GM21423 (cell line): ENCODE measurements around the gene MISP.
"Not testable (repeated sequence)": the region's sequence is repeated elsewhere in the genome, so short reads cannot be mapped to it uniquely, and the experiment has no call there.

ENCODE experiments used
- ATAC-seq: cut with Tn5 transposase; IDR thresholded peaks from one replicate; pipeline ENCODE4 v1.9.1; 2021; ENCODE audit warnings: mild to moderate bottlenecking, moderate library complexity; ENCODE audit not compliant: unreplicated experiment

MISP gene, protein sequence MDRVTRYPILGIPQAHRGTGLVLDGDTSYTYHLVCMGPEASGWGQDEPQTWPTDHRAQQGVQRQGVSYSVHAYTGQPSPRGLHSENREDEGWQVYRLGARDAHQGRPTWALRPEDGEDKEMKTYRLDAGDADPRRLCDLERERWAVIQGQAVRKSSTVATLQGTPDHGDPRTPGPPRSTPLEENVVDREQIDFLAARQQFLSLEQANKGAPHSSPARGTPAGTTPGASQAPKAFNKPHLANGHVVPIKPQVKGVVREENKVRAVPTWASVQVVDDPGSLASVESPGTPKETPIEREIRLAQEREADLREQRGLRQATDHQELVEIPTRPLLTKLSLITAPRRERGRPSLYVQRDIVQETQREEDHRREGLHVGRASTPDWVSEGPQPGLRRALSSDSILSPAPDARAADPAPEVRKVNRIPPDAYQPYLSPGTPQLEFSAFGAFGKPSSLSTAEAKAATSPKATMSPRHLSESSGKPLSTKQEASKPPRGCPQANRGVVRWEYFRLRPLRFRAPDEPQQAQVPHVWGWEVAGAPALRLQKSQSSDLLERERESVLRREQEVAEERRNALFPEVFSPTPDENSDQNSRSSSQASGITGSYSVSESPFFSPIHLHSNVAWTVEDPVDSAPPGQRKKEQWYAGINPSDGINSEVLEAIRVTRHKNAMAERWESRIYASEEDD

DNA sequence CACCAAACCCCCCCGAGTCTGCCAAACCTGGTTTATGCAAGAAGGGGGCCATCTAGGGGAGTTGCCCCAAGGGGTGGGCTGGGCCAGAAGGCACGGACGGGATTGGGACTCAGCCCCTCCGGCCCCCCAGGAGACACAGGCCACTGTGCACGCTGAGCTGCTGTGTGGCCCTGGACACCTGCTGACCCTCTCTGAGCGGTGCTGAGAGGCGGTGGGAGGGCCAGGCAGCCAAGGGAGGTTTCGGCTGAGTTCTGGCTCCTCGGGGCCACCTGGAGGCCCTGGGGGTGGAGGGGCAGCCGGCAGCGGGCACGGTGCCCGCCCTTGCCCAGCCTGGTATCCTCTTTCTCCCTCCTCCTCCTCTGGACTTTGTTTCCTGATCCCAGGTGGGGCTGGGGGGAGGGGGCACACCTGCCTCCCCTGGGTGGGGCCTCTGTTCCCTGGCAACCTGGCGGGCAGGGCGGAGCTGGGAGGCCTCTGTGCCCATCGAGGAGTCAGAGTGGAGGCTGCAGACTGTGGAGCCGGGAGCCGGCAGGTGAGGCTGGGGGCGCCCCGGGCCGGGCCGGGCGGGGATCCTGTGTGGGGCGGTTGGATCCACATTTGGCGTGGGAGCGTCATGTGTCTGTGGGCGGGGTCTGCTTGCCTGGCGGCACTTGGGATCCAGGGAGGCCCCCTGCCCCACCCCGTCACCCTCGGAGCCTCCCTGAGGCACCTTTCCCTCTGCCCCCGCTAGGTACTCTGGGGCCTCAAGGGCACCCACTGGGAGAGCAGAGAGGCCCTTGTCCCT is at the start of gene MISP:
MISP (plus strand) TSS at position 473 of the 784 bp plus-strand sequence. CDS start 5,835 bp downstream, outside the sequence.
- no peak for ATAC-seq

DNA sequence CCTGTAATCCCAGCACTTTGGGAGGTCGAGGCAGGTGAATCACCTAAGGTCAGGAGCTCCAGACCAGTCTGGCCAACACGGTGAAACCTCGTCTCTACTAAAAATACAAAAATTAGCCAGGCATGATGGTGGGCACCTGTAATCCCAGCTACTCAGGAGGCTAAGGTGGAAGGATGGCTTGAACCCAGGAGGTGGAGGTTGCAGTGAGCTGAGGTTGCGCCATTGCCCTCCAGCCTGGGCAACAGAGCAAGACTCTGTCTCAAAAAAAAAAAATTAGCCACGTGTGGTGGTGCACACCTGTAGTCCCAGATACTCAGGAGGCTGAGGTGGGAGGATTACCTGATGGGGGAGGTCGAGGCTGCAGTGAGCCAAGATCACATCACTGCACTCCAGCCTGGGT is 48.1 kb upstream of the MISP start:
- ATAC-seq, result not testable (repeated sequence)

DNA sequence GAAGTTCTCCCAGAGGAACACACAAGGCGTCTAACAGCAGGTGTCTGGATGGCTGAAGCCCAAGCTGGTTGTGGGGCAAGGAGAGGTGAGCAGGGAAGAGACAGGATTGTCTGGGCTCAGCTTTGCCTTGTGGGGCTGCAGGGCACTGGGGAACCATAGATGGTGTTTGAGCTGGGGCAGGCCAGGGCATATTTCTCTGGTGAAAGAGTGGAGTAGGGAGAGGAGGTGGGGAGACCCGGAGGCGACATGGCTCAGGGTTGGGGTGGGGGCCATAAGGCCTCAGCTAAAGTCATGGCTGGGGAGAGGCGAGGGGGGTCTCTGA is 47.6 kb upstream of the MISP start:
- no peak for ATAC-seq

DNA sequence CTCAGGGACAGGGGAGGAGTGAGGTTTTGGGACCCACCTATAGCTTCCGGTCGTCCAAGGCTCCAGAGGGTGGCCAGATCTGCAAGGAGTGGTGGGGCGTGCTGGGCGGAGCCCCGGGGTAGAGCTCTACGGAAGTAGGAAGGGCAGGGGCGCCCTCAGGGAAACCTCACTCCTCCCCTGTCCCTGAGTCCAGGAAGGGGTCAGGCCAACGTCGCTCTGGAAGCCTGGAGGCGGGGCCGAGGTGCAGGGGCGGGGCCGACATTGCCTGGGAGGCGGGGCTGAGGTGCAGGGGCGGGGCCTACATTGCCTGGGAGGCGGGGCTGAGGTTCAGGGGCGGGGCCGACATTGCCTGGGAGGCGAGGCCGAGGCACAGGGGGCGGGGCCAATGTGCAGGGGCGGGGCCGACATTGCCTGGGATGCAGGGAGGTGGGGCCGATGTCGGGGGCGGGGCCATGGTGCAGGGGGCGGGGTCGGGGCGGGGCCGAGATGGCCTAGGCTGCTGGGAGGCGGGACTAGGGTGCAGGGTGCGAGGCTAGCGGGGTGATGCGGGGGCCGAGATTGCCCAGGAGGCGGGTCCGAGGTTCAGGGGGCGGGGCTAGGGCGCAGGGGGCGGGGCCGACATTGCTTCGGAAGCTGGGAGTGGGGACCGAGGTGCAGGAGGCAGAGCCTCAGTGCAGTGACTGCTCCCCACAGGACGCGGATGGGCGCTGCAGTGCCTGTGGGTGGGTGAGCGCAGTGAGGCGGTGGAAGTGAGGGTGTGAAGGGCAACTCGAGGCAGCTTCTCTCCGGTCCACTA is 47.1 kb upstream of the MISP start:
- no peak for ATAC-seq

DNA sequence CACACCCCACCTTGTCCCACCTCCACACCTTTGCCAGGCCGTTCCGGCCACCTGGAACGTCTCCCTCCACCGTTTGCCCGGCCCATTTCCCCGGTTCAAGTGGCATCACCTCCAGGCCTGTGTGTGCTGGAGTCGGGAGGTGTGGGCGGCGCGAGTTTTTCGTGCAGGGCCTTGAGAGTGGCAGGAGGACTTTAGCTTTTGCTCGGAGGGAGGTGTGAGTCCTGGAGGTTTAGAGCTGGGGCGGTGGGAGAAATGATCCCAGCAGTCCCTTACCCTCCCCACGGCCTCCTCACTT is 46.5 kb upstream of the MISP start:
- ATAC-seq, result no peak

DNA sequence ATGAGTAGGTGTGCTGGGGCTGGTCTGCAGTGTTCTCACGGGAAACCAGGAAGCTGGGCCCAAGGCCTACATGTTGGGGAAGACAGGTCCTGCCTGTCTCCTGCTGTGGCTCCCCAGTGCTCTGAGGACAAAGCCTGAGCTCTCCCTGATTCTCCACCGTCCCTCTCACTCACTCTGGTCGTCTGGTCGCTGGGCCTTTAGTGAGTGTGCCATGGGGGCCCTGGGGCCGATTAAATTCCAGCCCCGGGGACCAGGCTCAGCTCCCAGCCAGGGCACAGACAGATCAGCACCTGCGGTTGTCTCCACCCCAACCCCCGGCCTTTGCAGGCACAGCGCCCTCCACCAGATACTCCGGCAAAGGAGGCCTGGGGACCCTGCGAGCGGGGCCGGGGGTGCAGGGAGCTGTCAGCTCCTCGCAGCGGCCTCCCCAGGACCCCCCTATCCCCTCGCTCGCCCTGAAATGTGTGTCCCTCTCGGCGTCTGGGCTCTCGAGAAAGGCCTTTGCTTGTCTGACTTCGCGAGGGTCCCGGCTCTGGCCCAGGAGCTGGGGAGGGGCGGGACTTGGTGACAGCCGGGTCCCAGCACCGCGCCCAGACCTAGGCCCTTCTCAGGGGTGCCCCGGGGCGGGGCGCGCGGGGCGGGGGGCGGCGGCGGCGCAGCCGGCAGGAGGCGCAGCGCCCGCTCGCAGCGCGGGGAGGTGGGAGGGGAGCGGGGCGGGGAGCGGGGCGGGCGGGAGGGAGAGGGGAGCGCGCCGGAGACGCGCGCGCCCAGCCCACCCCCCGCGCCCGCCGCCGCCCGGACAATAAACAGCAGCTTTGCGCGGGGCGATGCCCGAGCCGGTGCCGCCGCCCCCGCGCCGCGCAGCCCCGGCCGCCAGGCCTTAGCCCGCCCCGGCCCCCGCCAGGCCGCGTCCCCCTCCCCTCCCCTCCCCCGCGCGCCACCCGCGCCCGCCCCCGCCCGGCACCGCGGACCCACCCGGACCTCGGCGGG is 42.5 kb upstream of the MISP start, which contains the start of gene PALM:
PALM (plus strand) TSS at position 782 of the 990 bp plus-strand sequence. CDS start 212 bp downstream, outside the sequence.
- no peak for ATAC-seq

DNA sequence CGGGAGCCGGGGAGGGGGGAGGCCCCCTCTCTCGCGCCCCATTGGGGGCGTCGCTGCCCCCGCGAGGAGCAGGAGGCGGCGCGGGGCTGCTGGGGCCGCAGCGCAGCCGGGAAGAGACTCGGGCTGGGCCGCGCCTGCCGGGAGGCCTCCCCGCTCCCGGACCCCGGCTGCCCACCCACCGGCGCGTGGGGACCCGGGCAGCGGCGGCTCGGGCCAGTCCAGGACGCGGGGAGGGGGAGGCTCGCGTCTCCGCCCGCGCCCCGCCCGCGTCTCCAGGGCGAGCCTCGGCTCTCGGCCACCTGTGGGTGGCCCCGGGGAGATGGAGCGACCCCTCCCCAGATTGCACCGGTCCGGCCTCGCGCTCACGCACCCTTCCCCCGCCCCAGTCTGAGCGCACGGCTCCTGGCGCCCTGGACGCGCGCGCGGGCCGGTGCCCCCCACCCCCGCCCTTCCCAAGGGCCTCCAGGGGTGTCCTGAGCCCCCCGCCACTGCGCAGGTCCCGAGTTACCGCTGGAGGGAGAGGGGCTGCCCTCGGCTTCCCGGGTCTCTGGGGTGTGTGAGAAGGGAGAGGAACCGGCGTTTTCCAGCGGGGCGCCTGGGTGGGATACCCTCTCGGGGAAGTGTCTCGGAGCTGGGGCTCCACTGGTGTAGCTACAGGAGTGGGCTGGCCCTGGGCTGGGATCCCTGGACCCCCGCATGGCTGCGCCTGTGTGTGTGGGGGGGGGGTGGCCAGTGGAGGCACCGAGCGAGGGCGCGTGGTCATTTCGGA is 41.5 kb upstream of the MISP start:
- ATAC-seq, result no peak

DNA sequence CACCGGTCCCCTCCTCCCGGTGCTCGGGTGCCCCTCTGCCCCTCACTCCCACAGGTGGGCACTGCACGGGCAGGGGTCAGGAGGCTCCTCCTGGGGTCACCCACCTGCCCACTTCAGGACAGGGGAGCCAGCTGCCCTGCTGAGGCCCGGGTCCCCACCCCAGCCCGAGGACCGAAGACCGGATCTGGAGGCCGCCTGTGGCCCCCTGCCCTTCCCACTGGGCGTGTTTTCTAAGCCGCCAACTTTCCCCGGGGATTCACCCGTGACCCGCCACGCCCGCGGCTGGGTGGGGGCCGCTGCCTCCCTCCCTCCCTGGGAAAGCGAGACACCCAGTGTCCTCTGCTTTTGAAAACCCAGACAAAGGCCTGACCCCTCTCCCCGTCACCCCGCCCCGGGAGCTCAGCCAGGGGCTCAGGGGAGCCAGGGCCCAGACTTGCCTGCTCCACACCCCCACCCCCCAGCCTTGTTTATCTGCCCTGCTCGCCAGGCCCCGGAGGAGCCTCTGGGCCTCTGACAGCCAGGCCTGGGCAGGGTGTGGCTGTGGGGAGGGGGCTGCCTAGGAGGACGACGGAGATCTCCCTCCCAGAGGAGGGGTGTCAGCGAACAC is 40.8 kb upstream of the MISP start:
- ATAC-seq, result no peak

DNA sequence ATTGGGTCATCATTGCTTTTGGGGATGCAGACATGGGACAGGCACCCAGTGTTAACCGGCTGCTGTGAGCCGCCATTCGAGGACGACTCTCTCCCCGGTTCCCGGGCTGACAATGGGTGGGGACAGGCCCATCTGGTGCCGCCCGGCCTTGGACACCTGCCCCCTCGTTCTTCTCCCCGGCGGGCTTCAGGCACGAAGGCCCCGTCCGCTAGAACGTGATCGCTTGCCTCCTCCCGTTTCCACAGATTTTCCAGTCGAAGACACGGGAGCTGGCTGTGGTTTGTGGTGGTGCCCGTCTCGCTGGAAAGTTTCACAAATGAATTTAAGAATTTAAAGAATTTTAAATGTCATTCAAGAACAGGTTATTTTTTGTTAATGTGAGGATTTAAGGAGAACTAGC is 40.1 kb upstream of the MISP start:
- no peak for ATAC-seq

DNA sequence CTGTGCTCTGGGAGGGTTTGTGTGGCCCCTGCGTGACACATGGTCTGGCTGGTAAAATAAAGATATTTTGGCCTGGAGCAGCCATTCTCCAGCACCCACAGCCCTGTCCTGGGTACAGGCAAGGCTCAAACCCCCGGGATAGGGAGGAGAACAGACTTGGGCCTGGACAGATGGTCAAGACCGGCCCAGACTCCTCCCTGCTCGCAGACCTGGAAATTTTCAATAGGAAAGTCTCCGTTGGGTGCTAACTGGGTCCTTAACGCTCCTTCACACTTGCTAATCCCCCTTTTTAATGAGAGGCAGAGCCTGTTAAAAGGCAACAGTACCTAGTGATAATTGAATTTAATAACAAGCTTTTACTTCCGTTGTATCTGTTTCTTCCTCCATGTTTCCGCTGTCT is 39.7 kb upstream of the MISP start:
- ATAC-seq, result no peak

DNA sequence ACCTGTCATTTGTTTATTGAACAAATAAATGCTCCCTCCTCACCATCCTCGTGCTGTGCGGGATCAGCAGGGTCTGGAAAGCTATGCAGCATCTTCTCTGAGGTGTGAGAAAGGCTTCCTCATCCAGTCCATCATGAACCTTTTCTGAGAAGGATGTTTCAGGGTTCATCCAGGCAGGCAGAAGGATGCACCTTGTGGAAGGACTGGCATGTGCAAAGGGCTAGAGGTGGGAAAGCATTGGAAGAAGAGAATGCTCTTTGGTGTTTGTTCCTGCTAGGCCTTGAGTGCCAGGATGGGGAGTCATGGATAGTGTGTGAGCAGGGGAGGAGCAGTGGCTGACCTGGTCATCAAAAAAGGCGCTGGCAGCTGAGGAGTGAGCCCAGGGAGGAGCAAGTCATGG is 35.6 kb upstream of the MISP start:
- no peak for ATAC-seq

DNA sequence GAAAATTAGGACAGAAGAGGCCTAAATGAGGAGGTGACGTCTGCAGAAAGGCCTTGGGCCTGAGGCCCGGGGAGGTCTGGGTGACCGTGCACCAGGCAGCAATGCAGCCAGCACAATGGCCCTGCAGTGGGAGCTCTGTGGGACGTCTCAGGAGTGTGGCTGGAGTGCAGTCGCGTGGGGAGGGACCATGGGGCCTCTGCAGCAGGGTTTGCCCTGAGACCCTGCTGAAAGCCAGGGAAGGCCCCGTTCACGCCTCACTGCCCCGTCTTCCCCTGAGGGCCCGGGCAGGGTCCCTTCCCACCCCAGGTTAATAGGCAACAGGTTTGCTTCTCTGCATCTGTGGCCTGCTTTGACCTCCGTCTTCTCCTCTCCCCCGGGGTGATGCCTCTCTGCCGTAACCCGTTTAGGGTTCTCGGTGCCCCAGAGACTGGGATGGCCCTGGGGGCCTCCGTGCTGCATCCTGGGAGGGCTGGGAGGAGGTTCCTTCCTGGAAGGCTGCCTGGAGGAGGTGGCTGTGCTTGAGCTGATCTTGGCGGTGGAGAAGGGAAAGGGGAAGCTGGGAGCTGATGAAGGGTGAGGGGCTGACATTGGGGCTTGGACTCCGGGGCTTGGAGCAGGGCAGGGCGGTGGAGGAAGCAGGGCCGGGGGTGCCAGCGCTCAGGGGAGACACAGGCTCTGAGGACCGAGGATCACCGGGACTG is 32.5 kb upstream of the MISP start:
- ATAC-seq, result no peak

DNA sequence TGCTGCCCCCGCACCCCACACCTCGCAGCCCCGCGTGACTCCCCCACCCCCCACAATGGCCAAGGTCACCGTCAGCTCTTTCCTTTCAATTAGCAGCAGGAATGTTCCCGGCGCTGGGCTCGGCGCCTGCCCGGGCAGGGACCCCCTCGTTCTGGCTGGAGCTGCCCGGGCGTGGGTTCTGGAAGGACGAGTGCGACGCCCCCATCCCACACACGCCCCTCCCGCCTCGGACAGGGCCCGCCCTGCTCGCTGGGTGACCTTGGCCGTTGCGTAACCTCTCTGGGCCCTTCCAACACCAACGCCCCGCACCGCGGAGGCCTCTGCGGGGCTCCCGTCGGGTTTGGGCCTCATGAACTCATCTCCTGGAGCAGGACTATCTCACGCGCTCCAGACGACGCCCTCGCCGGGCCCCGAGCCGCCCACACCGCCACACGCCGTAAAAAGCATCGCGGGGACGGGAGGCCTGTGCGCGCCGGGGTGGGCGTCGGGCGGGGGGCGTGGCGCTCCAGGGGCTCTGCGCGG is 31.9 kb upstream of the MISP start:
- ATAC-seq, result no peak

DNA sequence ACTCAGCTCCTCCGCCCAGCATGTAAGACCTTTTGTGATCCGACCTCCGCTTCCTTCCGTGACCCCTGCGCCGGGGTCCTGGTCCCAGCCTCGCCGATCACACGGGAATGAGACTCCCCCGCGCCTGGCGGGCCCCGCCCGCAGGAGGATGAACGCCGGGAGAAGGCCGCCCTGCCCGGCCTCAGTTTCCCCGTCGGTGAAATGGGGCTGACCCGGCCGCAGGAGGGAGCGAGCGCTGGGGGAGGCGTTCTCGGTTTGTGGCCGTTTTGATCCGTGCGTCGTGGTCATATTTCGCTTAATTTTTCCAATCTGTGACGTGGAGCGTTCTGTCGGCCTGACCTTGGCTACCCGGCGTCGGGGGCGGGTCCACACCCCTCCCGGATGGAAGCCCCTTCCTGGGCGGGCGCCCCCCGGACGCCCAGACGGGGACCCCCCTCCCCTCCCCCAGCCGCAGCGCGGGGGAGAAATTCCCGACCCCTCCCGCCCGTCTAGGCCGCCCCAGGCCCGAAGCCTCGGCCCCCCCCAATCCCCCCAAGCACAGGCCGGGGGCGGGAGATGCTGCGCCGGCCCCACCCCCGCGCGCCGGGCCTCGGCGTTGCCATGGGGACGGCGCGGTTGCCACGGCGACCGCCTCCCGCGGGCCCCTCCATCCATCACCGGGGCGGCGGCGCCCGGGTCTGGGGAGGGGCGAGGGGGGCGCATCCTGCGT is 31.1 kb upstream of the MISP start:
- no peak for ATAC-seq

DNA sequence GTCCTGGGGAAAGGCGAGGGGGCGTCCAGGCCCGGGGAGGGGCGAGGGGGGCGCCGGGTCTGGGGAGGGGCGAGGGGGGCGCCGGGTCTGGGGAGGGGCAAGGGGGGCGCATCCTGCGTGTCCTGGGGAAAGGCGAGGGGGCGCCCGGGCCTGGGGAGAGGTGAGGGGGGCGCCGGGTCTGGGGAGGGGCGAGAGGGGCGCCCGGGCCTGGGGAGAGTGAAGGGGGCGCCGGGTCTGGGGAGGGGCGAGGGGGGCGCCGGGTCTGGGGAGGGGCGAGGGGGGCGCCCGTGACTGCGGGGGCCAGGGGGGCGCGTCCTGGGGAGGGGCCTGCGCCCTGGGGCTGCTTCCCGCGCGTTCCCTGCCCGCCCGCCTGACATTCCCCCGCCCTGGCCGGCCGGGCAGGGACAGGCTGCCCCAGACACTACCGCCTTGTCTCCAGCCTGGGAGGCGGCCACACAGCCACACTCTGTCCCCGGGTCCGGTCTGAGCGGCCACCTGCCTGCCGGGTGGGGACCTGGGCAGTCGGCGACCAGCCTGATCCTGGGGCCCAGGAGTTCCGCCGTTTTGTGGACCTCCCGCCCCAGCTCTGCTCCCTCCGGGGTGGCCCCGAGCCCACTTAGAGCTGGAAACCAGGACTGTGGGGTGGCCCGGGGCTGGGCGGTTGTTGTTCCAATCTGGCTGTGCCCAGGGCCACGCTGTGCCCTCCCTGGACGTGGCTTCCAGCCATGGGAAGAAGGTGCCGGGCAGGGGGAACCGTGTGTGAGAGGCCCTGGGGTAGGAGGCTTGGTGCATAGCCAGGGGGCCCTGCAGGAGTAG is 30.4 kb upstream of the MISP start:
- no peak for ATAC-seq

DNA sequence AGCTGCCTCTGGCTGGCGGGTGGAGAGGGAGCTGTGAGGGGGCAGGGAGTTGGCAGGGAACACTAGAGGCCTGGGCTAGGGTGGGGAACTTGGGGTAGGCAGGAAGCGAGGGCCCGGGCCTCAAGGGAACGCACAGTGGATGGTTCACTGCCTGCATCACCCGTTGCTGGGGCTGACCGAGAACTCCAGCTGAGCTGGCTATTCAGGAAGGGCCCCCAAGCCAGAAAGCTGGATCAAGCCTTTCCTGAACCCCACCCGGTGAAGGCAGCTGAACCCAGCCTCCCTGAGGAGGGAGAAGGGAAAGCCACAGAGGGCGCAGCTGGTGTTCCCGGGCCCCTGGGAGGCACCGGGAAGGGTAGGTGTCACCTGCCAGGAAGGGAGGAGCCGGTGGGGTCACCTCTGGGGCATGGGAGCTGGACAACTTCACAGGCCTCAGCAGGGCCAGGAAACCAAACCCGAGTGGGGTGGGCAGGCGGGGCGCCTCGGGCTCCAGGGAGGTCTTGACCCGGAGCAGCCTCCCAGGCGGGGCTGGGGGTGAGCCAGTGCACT is 28.3 kb upstream of the MISP start:
- ATAC-seq, result no peak
